Fibroblast of lung (primary cell): ENCODE measurements around the gene METTL4. TPM values are rescaled to one million over a fixed set of nuclear protein-coding genes. Genes with fewer than 3 reads are reported as not detected.

Experiments
- DNase-seq, 2 donors: peaks; one replicate each; pipeline versions ENCODE4 v3.0.0 to v3.0.0-alpha.2; 2010; ENCODE audit warnings: low read depth in 2 of 2
- H2AFZ ChIP-seq: 2 replicates; pipeline ENCODE4 v1.5.1; 2012; ENCODE audit warnings: low read length, control low read depth, inconsistent platforms
- H3K27ac ChIP-seq: 2 replicates; pipeline ENCODE4 v1.5.1; 2011; ENCODE audit warnings: low read length, control low read depth; ENCODE audit not compliant: insufficient read depth
- H3K27me3 ChIP-seq: 2 replicates; pipeline ENCODE4 v1.5.1; 2011; ENCODE audit warnings: mild to moderate bottlenecking, low read length; ENCODE audit not compliant: control insufficient read depth, insufficient read depth
- H3K36me3 ChIP-seq: 2 replicates; pipeline ENCODE4 v1.5.1; 2011; ENCODE audit warnings: low read length; ENCODE audit not compliant: control insufficient read depth, insufficient read depth
- H3K4me1 ChIP-seq: 2 replicates; pipeline ENCODE4 v1.5.1; 2011; ENCODE audit warnings: low read length; ENCODE audit not compliant: control insufficient read depth, insufficient read depth; ENCODE audit errors: extremely low read depth
- H3K4me2 ChIP-seq: 2 replicates; pipeline ENCODE4 v1.5.1; 2011; ENCODE audit warnings: low read length, control low read depth; ENCODE audit not compliant: insufficient read depth; ENCODE audit errors: extremely low read depth
- H3K4me3 ChIP-seq, 4 experiments: fragments of 200-600 bp in 1 of 4; sonication (generic) in 1 of 4; replicated peaks in 1 of 4; 2 replicates each; pipeline ENCODE4 v1.5.1; 2011 to 2016; ENCODE audit warnings: low read length in 4 of 4, low read depth in 3 of 4, mild to moderate bottlenecking in 3 of 4, control low read depth in 2 of 4, inconsistent platforms in 1 of 4, mixed read lengths in 1 of 4; ENCODE audit not compliant: insufficient read depth in 1 of 4; ENCODE audit errors: control extremely low read depth in 1 of 4
- H3K79me2 ChIP-seq: 2 replicates; pipeline ENCODE4 v1.5.1; 2012; ENCODE audit warnings: mild to moderate bottlenecking, low read length, inconsistent platforms; ENCODE audit not compliant: control insufficient read depth, insufficient read depth
- H3K9ac ChIP-seq: 2 replicates; pipeline ENCODE4 v1.5.1; 2011; ENCODE audit warnings: mild to moderate bottlenecking, low read length, control low read depth; ENCODE audit not compliant: insufficient read depth
- H3K9me3 ChIP-seq: 2 replicates; pipeline ENCODE4 v1.5.1; 2012; ENCODE audit warnings: low read depth, low read length; ENCODE audit not compliant: control insufficient read depth, insufficient read depth
- H4K20me1 ChIP-seq: 2 replicates; pipeline ENCODE4 v1.5.1; 2011; ENCODE audit warnings: low read length; ENCODE audit not compliant: control insufficient read depth, insufficient read depth; ENCODE audit errors: extremely low read depth
- EZH2 ChIP-seq: IDR thresholded peaks from 2 replicates; pipeline ENCODE4 v1.5.1; 2012; ENCODE audit warnings: low read length, control low read depth, mild to moderate bottlenecking; ENCODE audit errors: missing control alignments
- polyA plus RNA-seq, 2 donors: library from polyadenylated mRNA; depleted of rRNA in 1 of 2; stranded (reverse) in 1 of 2; unstranded in 1 of 2; fragments of >200 nt; gene quantifications; 2 replicates each; pipeline ENCODE4 v1.2.1, GENCODE V29; 2011 to 2012; ENCODE audit warnings: missing spikeins in 1 of 2
- total RNA-seq: library from RNA; depleted of rRNA; stranded (reverse); fragments of >200 nt; gene quantifications from 2 replicates; pipeline ENCODE4 v1.2.1, GENCODE V29; 2014
- TF ChIP-seq, protein P1 (sequence below), 2 donors: IDR thresholded peaks in 1 of 2; conservative IDR thresholded peaks in 1 of 2; 1 replicate in 1 of 2; 2 replicates in 1 of 2; pipeline ENCODE4 v1.5.1; 2011 to 2012; ENCODE audit warnings: low read length in 2 of 2, control low read depth in 1 of 2, inconsistent platforms in 1 of 2, low read depth in 1 of 2, mild to moderate bottlenecking in 1 of 2

METTL4 gene
- total and polyA plus RNA-seq, 2 donors (not counting 1 experiment from before 2014, with no cell fraction given), result 8.0 to 12.2 TPM

DNA sequence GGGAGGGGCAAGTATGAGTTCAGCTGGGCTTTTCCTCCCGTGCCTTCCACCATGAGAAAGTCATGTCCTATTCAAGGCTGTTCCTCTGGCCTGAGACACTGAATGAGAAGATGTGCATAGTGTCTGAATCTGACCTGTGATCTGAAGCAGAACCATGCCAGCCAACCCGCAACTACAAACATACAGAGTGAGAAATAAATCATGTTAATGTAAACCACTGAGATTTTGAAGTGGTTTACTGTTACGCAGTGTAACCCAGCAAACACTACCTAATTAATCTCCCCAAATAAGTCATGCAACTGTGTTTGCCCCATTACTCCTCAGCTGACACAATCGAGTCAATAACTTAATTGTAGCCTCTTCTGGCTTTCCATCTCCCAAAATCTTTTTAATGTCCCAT is 49.2 kb downstream of the METTL4 start:
- Histone ChIP-seq H3K9me3 (no peaks in the 10 kb centered on the region), H4K20me1 (no peaks in the 10 kb centered on the region), H3K9ac (no peak overlapping the region), H3K4me1 (no peaks in the 10 kb centered on the region), H3K79me2 (no peaks in the 10 kb centered on the region), H3K4me3 (no peak overlapping the region), H3K4me2 (no peak overlapping the region), H2AFZ (no peak overlapping the region), H3K27me3 (no peaks in the 10 kb centered on the region), H3K27ac (no peak overlapping the region), H3K36me3 (no peaks in the 10 kb centered on the region)
- TF ChIP-seq, protein P1, sequence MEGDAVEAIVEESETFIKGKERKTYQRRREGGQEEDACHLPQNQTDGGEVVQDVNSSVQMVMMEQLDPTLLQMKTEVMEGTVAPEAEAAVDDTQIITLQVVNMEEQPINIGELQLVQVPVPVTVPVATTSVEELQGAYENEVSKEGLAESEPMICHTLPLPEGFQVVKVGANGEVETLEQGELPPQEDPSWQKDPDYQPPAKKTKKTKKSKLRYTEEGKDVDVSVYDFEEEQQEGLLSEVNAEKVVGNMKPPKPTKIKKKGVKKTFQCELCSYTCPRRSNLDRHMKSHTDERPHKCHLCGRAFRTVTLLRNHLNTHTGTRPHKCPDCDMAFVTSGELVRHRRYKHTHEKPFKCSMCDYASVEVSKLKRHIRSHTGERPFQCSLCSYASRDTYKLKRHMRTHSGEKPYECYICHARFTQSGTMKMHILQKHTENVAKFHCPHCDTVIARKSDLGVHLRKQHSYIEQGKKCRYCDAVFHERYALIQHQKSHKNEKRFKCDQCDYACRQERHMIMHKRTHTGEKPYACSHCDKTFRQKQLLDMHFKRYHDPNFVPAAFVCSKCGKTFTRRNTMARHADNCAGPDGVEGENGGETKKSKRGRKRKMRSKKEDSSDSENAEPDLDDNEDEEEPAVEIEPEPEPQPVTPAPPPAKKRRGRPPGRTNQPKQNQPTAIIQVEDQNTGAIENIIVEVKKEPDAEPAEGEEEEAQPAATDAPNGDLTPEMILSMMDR (conservative IDR thresholded peaks at IDR 0.05 in 1 of 2, IDR thresholded peaks at IDR 0.05 in 1 of 2; ENCODE audit: low read depth in 1 of 2, low read length in 2 of 2), result no peak
- TF ChIP-seq EZH2, result no peak
- DNase-seq, result no peak

DNA sequence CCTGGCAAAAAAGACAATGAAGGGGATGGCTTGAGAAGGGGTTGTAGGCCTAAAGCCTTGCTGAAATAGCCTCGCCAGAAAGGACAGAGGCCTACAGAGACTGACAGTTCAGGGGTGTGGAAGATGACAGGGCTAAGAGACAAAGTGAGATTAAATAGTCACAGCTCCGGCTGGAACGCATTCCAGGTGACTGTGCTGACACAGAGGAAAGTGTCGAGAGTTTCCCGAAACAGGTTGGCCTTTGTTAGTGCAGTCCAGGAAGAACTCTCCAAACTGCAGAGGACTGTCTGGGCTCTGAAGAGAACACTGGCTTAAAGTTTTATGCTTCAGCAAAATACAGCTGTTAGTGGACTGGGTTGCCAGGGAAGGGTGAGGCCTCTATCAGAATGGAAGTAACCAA is 52.8 kb downstream of the METTL4 start:
- Histone ChIP-seq H3K9me3 (no peaks in the 10 kb centered on the region), H2AFZ (no peak overlapping the region), H3K9ac (no peak overlapping the region), H3K4me3 (no peak overlapping the region), H3K79me2 (no peaks in the 10 kb centered on the region), H3K4me2 (no peak overlapping the region), H3K36me3 (no peaks in the 10 kb centered on the region), H4K20me1 (no peaks in the 10 kb centered on the region), H3K4me1 (peaks cover 14% of the 10 kb centered on the region), H3K27me3 (no peaks in the 10 kb centered on the region), H3K27ac (no peak overlapping the region)
- TF ChIP-seq EZH2, result no peak
- TF ChIP-seq, protein P1 (conservative IDR thresholded peaks at IDR 0.05 in 1 of 2, IDR thresholded peaks at IDR 0.05 in 1 of 2; ENCODE audit: low read depth in 1 of 2, low read length in 2 of 2), result no peak
- no peak for DNase-seq

DNA sequence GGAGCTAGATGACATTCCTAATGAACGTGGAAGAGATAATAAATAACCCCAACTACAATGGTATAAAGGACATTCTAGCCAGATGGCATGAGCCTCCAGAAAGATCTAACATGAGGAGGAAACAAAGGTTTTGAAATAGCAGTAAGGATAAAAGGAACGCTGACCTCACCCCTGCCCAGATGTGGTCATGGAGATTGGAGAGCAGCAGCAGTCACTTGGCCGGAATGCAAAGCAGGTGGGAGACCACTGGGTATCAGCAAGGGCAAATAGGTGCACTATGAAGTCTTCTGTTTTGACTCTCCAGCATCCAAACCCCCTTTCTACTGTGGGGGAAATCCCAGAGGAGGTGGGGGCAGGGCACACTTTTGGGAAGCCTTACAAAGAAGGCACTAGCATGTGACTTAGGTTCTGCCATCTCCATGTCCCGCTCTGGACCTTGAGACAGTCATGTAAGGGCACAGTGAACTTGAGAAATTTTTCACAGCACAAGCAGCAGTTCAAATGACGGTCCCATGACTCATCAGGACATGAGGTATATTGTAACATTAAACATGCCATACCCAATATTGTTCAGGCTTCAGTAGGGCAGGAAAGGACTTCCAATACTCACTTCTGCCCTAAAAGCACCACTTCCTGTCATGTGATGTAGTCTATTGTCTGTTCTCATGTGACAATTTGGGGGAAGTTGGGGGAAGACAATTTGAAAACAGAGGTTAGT is 55.2 kb downstream of the METTL4 start:
- no peaks in the 10 kb centered on the region for H4K20me1 ChIP-seq
- H3K36me3 ChIP-seq, result no peaks in the 10 kb centered on the region
- H3K79me2 ChIP-seq, result no peaks in the 10 kb centered on the region
- no peak overlapping the region for H2AFZ ChIP-seq
- no peak for TF ChIP-seq EZH2
- TF ChIP-seq, protein P1 (conservative IDR thresholded peaks at IDR 0.05 in 1 of 2, IDR thresholded peaks at IDR 0.05 in 1 of 2; ENCODE audit: low read depth in 1 of 2, low read length in 2 of 2), result no peak
- H3K4me1 ChIP-seq, result peaks cover 14% of the 10 kb centered on the region
- peak overlapping the region; percentile 57 for H3K27ac ChIP-seq
- no peak overlapping the region for H3K4me3 ChIP-seq
- no peaks in the 10 kb centered on the region for H3K27me3 ChIP-seq
- DNase-seq, result peak; percentile 87 to 95
- no peaks in the 10 kb centered on the region for H3K9me3 ChIP-seq
- no peak overlapping the region for H3K9ac ChIP-seq
- H3K4me2 ChIP-seq, result no peak overlapping the region
